ENCODE data around the gene TNNI2.
"Not testable (repeated sequence)": the region's sequence is repeated elsewhere in the genome, so short reads cannot be mapped to it uniquely, and the experiment has no call there.

- TF ChIP-seq CTCF (IDR thresholded peaks at IDR 0.05 in 4 of 5, conservative IDR thresholded peaks at IDR 0.05 in 1 of 5); POLR2A (IDR thresholded peaks at IDR 0.05): not testable (repeated sequence)
Measured at GRCh38 chr11:1886551-1886950, 47.8 kb downstream of the TNNI2 start.

Data from gastrocnemius medialis (tissue), 4 donors.